ENCODE data around the gene BTBD6. TPM values are rescaled to one million over a fixed set of nuclear protein-coding genes. Genes with fewer than 3 reads are reported as not detected.
A peak's percentile ranks its signal among the peaks of the same experiment; 100 is the strongest.
"Not testable (repeated sequence)": the region's sequence is repeated elsewhere in the genome, so short reads cannot be mapped to it uniquely, and the experiment has no call there.

BTBD6 gene
- total and polyA plus RNA-seq, 2 donors, result 28.6 to 40.6 TPM

DNA sequence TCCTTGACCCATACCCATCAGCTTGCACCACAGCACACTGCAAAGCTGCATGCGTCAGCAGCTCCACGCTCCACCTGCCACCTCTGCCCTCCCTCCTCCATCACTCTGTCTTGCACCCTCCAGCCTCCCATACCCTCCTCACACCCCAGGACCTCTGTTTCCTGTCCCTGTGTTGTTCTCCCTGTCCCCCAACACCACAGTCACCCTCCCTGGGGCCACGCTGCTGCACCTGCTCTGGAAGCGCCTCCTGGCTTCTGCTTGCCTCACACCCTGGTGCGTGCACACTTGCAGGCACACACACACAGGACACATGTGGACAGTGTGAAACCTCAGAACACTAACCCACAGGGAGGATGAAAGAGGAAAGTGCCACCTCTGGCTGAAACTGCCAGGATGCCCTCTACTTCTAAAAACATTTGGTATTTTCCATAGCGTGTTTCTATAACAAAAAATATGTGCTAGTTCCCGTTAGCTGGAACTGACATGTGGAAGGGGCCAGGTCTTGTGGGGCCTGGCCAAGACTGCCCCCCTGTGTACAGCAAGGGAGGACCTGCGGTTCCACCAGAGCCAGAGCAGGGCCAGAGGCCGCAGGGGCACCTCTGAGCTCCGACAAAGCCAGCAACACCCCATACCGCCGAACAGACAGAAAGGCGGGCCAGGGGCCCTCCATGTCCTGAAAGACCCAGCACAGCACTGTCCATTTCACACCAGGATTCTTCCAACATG, 42.5 kb downstream of the BTBD6 start:
- WGBS, result 83% methylated on average over 13 of the region's 13 CpGs
- Histone ChIP-seq H3K4me3 (ENCODE audit: low read depth, low read length) (no peak overlapping the region), H3K36me3 (ENCODE audit: insufficient read depth) (no peaks in the 10 kb centered on the region), H3K4me1 (ENCODE audit: insufficient read depth) (no peaks in the 10 kb centered on the region), H3K27ac (ENCODE audit: low read depth) (no peak overlapping the region)
- no peak for DNase-seq (ENCODE audit: extremely low spot score)

DNA sequence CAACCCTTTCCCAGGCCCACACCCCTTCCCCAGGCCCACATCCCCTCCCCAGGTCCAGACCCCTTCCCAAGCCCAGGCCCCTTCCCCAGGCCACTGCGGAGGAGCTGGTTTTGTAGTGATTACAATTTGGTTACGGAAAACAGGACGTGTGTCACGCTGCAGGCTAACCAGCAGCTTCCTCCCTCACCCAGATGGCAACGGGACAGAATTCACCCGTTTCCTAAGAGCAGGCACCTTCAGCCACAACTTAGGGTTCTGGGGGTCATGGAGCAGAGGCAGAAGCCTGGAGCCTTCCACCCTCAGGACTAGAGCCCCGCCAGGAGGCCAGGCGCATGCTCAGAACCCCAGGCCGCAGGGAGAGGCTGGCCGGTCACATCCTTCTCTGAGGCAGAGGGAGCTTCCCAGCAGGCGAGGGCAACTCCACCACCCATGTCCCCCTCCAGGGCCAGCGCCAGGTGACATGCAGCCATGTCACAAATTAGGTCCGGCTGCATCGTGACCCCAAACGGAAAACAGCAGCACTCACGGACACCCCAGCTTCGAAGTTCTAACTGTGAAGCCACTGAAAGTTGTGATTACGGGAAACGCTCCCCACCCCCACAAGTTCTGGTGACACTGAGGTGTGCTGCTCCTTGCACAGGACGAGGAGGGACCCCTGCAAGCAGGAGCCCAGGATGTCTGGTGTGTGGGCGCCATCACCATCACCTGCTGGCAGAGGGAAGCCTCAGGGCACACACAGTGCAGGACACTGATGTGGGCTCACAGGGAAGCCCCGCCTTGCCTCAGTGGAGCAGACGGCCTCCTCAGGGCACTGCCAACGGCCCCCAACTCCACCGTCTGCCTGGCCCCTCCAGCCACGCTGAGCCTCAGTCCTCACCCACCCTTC, 44.7 kb downstream of the BTBD6 start:
- Histone ChIP-seq H3K4me1 (ENCODE audit: insufficient read depth) (no peaks in the 10 kb centered on the region), H3K4me3 (ENCODE audit: low read depth, low read length) (no peak overlapping the region), H3K27ac (ENCODE audit: low read depth) (no peak overlapping the region), H3K36me3 (ENCODE audit: insufficient read depth) (no peaks in the 10 kb centered on the region)
- 78% methylated on average over 26 of the region's 26 CpGs for WGBS
- no peak for DNase-seq (ENCODE audit: extremely low spot score)

DNA sequence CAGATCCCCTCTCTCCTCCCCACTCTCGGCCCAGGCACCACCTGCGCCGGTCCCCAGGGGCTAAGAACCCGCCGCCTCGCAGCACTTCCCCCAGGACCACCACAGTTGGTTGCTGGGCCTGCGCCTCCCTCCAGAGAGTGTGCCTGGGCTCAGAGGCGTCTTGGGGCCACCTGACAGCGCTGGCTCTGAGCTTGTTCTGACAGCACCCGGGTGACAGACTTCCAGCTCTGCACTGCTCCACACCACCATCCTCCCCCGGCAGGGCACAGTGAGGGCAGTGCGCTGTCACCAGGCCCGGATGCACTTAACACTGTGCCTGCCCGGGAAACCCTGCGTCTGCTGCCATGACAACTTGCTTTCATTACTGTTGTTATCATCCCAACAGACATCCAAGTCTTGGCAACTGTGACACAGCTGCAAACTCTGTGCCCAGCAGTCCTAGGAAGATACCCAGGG, 45.8 kb downstream of the BTBD6 start:
- Histone ChIP-seq H3K36me3 (ENCODE audit: insufficient read depth) (no peaks in the 10 kb centered on the region), H3K27ac (ENCODE audit: low read depth) (no peak overlapping the region), H3K4me3 (ENCODE audit: low read depth, low read length) (no peak overlapping the region), H3K4me1 (ENCODE audit: insufficient read depth) (no peaks in the 10 kb centered on the region)
- 58% methylated on average over 15 of the region's 15 CpGs for WGBS
- no peak for DNase-seq (ENCODE audit: extremely low spot score)

DNA sequence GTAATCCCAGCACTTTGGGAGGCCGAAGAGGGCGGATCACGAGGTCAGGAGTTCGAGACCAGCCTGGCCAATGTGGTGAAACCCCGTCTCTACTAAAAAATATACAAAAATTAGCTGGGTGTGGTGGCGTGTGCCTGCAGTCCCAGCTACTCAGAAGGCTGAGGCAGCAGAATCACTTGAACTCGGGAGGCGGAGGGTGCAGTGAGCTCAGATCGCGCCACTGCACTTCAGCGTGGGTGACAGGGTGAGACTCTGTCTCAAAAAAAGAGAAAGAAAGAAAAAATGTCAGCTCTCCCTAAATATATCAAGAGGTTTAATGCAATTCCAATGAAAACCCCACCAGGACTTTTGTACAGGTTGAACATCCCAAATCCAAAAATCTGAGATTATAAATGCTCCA, 49.0 kb downstream of the BTBD6 start:
- 98% methylated on average over 11 of the region's 11 CpGs for WGBS
- H3K27ac ChIP-seq (ENCODE audit: low read depth); DNase-seq (ENCODE audit: extremely low spot score); H3K4me1 ChIP-seq (ENCODE audit: insufficient read depth); H3K36me3 ChIP-seq (ENCODE audit: insufficient read depth); H3K4me3 ChIP-seq (ENCODE audit: low read depth, low read length): not testable (repeated sequence)

DNA sequence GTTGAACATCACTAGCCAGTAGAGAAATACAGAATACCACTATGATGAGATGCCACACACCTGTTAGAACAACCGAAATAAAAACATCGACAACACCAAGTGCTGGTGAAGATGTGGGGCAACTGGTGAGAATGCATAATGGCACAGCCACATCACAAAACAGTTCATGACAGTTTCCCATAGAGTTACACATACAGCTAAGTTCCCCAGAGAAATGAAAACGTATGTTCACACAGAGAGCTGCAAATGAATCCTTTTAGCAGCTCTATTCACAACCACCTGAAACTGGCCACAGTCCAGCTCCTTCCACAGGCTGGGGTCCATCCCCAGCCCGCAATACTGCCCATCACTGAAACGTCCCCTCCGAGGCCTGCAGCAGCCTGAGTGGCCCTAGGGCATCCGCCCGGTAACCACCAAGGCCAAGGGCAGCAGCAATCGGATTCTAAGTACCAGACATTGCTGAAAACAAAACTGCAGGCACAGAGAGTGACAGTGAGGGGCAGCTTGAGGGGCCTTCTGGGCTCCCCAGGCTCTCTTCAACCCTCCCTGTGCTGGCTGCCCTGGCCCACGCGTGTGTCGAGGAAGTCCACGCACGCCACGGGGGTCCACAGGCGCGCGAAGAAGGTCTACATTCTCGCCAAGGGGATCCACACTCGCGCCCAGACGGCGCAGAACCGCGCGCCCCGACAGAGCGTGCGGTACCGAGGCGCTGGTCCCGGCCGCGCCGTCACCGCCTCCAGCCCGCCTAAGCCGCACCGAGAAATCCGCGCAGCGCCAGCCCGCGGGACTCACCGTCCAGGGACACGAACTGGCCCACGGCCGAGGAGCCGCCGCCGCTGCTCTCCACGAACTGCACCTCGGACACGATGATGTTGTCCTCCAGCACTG, 51.6 kb downstream of the BTBD6 start:
- H3K4me3 ChIP-seq (ENCODE audit: low read depth, low read length), result peak overlapping the region; percentile 76
- peaks cover 5% of the 10 kb centered on the region for H3K4me1 ChIP-seq (ENCODE audit: insufficient read depth)
- no peaks in the 10 kb centered on the region for H3K36me3 ChIP-seq (ENCODE audit: insufficient read depth)
- H3K27ac ChIP-seq (ENCODE audit: low read depth), result peak overlapping the region; percentile 94
- 6% methylated on average over 54 of the region's 54 CpGs for WGBS
- no peak for DNase-seq (ENCODE audit: extremely low spot score)

Other genes with a start within 250 kb of the BTBD6 start
- gene CDCA4, start 227.4 kb upstream of the BTBD6 start, total RNA-seq, result 20.4 TPM
- gene CDCA4, start 227.4 kb upstream of the BTBD6 start, polyA plus RNA-seq, result 9.4 TPM
- gene GPR132, start 183.1 kb upstream of the BTBD6 start, total RNA-seq, result 1.7 TPM
- 1.3 TPM for gene GPR132, start 183.1 kb upstream of the BTBD6 start, polyA plus RNA-seq
- 11.2 TPM for gene JAG2, start 79.8 kb upstream of the BTBD6 start, total RNA-seq
- gene JAG2, start 79.8 kb upstream of the BTBD6 start, polyA plus RNA-seq, result 22.4 TPM
- 7.3 TPM for gene NUDT14, start 67.2 kb upstream of the BTBD6 start, total RNA-seq
- gene NUDT14, start 67.2 kb upstream of the BTBD6 start, polyA plus RNA-seq, result 11.6 TPM
- 30.9 TPM for gene BRF1, start 52.5 kb downstream of the BTBD6 start, total RNA-seq
- 19.3 TPM for gene BRF1, start 52.5 kb downstream of the BTBD6 start, polyA plus RNA-seq
- gene PACS2, start 66.2 kb downstream of the BTBD6 start, total RNA-seq, result 43.8 TPM
- 67.9 TPM for gene PACS2, start 66.2 kb downstream of the BTBD6 start, polyA plus RNA-seq
- 0.11 TPM for gene TEX22, start 150.0 kb downstream of the BTBD6 start, total RNA-seq
- gene TEX22, start 150.0 kb downstream of the BTBD6 start, polyA plus RNA-seq, result 0.13 TPM
- 51.5 TPM for gene MTA1, start 171.3 kb downstream of the BTBD6 start, total RNA-seq
- gene MTA1, start 171.3 kb downstream of the BTBD6 start, polyA plus RNA-seq, result 67.3 TPM
- gene CRIP2, start 226.3 kb downstream of the BTBD6 start, total RNA-seq, result 53.7 TPM
- 245 TPM for gene CRIP2, start 226.3 kb downstream of the BTBD6 start, polyA plus RNA-seq
- gene CRIP1, start 238.4 kb downstream of the BTBD6 start, total RNA-seq, result 9.4 TPM
- 92.4 TPM for gene CRIP1, start 238.4 kb downstream of the BTBD6 start, polyA plus RNA-seq
- gene TEDC1, start 242.7 kb downstream of the BTBD6 start, total RNA-seq, result 4.2 TPM
- gene TEDC1, start 242.7 kb downstream of the BTBD6 start, polyA plus RNA-seq, result 10.6 TPM